Neural cell (in vitro differentiated cells): ENCODE measurements around the gene LRCOL1. TPM values are rescaled to one million over a fixed set of nuclear protein-coding genes. Genes with fewer than 3 reads are reported as not detected.

Experiments used
- H2AFZ ChIP-seq: fragments of 200-600, 300-800 bp; sonication (generic), shearing (Covaris generic); 2 replicates; pipeline ENCODE4 v1.6.0; 2014; ENCODE audit warnings: low read depth, mild to moderate bottlenecking, antibody characterized with exemption, low read length, moderate library complexity
- H3F3A ChIP-seq: fragments of 200-600 bp; shearing (Covaris generic); 2 replicates; pipeline ENCODE4 v1.6.1; 2016; ENCODE audit warnings: mild to moderate bottlenecking, moderate library complexity, mixed read lengths, antibody characterized with exemption, low read length; ENCODE audit not compliant: insufficient read depth, poor library complexity, severe bottlenecking
- H3K27ac ChIP-seq: fragments of 200-600, 300-800 bp; sonication (generic), shearing (Covaris generic); 2 replicates; pipeline ENCODE4 v1.5.1; 2014; ENCODE audit warnings: mild to moderate bottlenecking, low read length, moderate library complexity
- H3K27me3 ChIP-seq: fragments of 300-800, 200-600 bp; sonication (generic), shearing (Covaris generic); 2 replicates; pipeline ENCODE4 v1.6.0; 2014; ENCODE audit warnings: mild to moderate bottlenecking, low read depth, low read length, moderate library complexity; ENCODE audit not compliant: insufficient read depth
- H3K36me3 ChIP-seq: fragments of 300-800, 200-600 bp; sonication (generic), shearing (Covaris generic); 2 replicates; pipeline ENCODE4 v1.5.1; 2014; ENCODE audit warnings: mild to moderate bottlenecking, antibody characterized with exemption, low read length, moderate library complexity; ENCODE audit not compliant: insufficient read depth
- H3K4me2 ChIP-seq: fragments of 300-800, 200-600 bp; sonication (generic), shearing (Covaris generic); 2 replicates; pipeline ENCODE4 v1.6.0; 2014; ENCODE audit warnings: mild to moderate bottlenecking, low read length
- H3K4me3 ChIP-seq: fragments of 300-800, 200-600 bp; sonication (generic), shearing (Covaris generic); 2 replicates; pipeline ENCODE4 v1.5.1; 2014; ENCODE audit warnings: mild to moderate bottlenecking, low read length, moderate library complexity
- H3K79me2 ChIP-seq: fragments of 200-600 bp; shearing (Covaris generic); replicated peaks from 2 replicates; pipeline ENCODE4 v1.6.0; 2014; ENCODE audit warnings: mild to moderate bottlenecking, low read length, moderate library complexity; ENCODE audit not compliant: insufficient read depth
- H3K9ac ChIP-seq: fragments of 300-800, 200-600 bp; sonication (generic), shearing (Covaris generic); 2 replicates; pipeline ENCODE4 v1.6.1; 2016; ENCODE audit warnings: mild to moderate bottlenecking, low read length, mixed read lengths
- H3K9me2 ChIP-seq: fragments of 200-600 bp; shearing (Covaris generic); 2 replicates; pipeline ENCODE4 v1.6.1; 2016; ENCODE audit warnings: mild to moderate bottlenecking, low read length, mixed read lengths; ENCODE audit not compliant: insufficient read depth
- H3K9me3 ChIP-seq: fragments of 200-600, 300-800 bp; sonication (generic), shearing (Covaris generic); 2 replicates; pipeline ENCODE4 v1.6.1; 2016; ENCODE audit warnings: mild to moderate bottlenecking, mixed run types, low read length, moderate library complexity, mixed read lengths
- H4K20me1 ChIP-seq: fragments of 200-600 bp; shearing (Covaris generic); 2 replicates; pipeline ENCODE4 v1.6.1; 2016; ENCODE audit warnings: mild to moderate bottlenecking, mixed run types; ENCODE audit not compliant: insufficient read depth
- CTCF ChIP-seq: fragments of 450-650 bp; IDR thresholded peaks from 2 replicates; pipeline ENCODE4 v1.5.1; 2014; ENCODE audit warnings: antibody characterized with exemption, mild to moderate bottlenecking, moderate library complexity; ENCODE audit not compliant: poor library complexity, severe bottlenecking
- EP300 ChIP-seq: fragments of 450-650 bp; conservative IDR thresholded peaks from 2 replicates; pipeline ENCODE4 v1.6.1; 2014; ENCODE audit warnings: antibody characterized with exemption, mild to moderate bottlenecking, moderate library complexity; ENCODE audit not compliant: poor library complexity, severe bottlenecking
- EZH2 ChIP-seq: fragments of 200-600, 300-800 bp; shearing (Covaris generic), sonication (generic); IDR thresholded peaks from 2 replicates; pipeline ENCODE4 v1.6.1; 2014; ENCODE audit warnings: antibody characterized with exemption, low read length, borderline replicate concordance, mild to moderate bottlenecking; ENCODE audit not compliant: insufficient read depth, poor library complexity, severe bottlenecking
- MXI1 ChIP-seq: fragments of 450-650 bp; conservative IDR thresholded peaks from 2 replicates; pipeline ENCODE4 v1.6.1; 2014; ENCODE audit warnings: antibody characterized with exemption, mild to moderate bottlenecking; ENCODE audit not compliant: poor library complexity, severe bottlenecking
- POLR2AphosphoS5 ChIP-seq: IDR thresholded peaks from 2 replicates; pipeline ENCODE4 v1.6.1; 2012
- RAD21 ChIP-seq: fragments of 450-650 bp; conservative IDR thresholded peaks from 2 replicates; pipeline ENCODE4 v1.6.1; 2014; ENCODE audit warnings: antibody characterized with exemption, mild to moderate bottlenecking, moderate library complexity
- REST ChIP-seq: IDR thresholded peaks from 2 replicates; pipeline ENCODE4 v1.6.1; 2012; ENCODE audit warnings: borderline replicate concordance
- SMC3 ChIP-seq: fragments of 450-650 bp; conservative IDR thresholded peaks from 2 replicates; pipeline ENCODE4 v1.6.1; 2014; ENCODE audit warnings: antibody characterized with exemption, mild to moderate bottlenecking, moderate library complexity; ENCODE audit not compliant: poor library complexity
- TAF1 ChIP-seq: IDR thresholded peaks from 2 replicates; pipeline ENCODE4 v1.6.1; 2012; ENCODE audit warnings: low read depth
- polyA plus RNA-seq: library from polyadenylated mRNA; depleted of rRNA; stranded (reverse); fragments of >200 nt; gene quantifications from 2 replicates; pipeline ENCODE4 v1.2.3, GENCODE V29; 2014

The LRCOL1 gene
- polyA plus RNA-seq, 1 donor from 2014 or later: not detected

GRCh38 chr12:132595183-132595582, 15.2 kb downstream of the LRCOL1 start:
- H3K9me3 ChIP-seq: no peaks in the 10 kb centered on the region
- no peaks in the 10 kb centered on the region for H3K9me2 ChIP-seq
- H3K9ac ChIP-seq: no peak overlapping the region
- no peak overlapping the region for H2AFZ ChIP-seq
- H3K4me3 ChIP-seq: no peak overlapping the region
- no peaks in the 10 kb centered on the region for H3K27me3 ChIP-seq
- H3K27ac ChIP-seq: no peak overlapping the region
- TF ChIP-seq EP300 (no peak), TAF1 (no peak), RAD21 (no peak), CTCF (no peak), REST (no peak), POLR2AphosphoS5 (no peak), MXI1 (no peak), SMC3 (no peak), EZH2 (no peak)
- no peaks in the 10 kb centered on the region for H3K79me2 ChIP-seq
- no peak overlapping the region for H3K4me2 ChIP-seq
- peaks cover 4% of the 10 kb centered on the region for H3F3A ChIP-seq
- H3K36me3 ChIP-seq: no peaks in the 10 kb centered on the region
- no peaks in the 10 kb centered on the region for H4K20me1 ChIP-seq

GRCh38 chr12:132593938-132594358, 16.4 kb downstream of the LRCOL1 start:
- Histone ChIP-seq H3K4me2 (no peak overlapping the region), H3K79me2 (no peaks in the 10 kb centered on the region), H4K20me1 (no peaks in the 10 kb centered on the region), H3K9me3 (peaks cover 1% of the 10 kb centered on the region), H3F3A (peaks cover 4% of the 10 kb centered on the region), H3K27ac (peak overlapping the region; percentile 36), H3K4me3 (peak overlapping the region; percentile 50), H3K27me3 (no peaks in the 10 kb centered on the region), H2AFZ (no peak overlapping the region), H3K36me3 (no peaks in the 10 kb centered on the region), H3K9me2 (no peaks in the 10 kb centered on the region), H3K9ac (peak overlapping the region; percentile 32)
- TF ChIP-seq EZH2: no peak
- peak; percentile 9 for TF ChIP-seq POLR2AphosphoS5
- TF ChIP-seq REST: peak; percentile 30
